GM10266 (cell line): ENCODE measurements around the gene SF3B3.

Experiments used
- DNase-seq: peaks from one replicate; pipeline ENCODE4 v3.0.0; 2012; ENCODE audit errors: extremely low spot score
- TF ChIP-seq, protein P1 (sequence below): IDR thresholded peaks from 2 replicates; pipeline ENCODE4 v1.5.1; 2012; ENCODE audit warnings: mild to moderate bottlenecking, low read depth; ENCODE audit not compliant: control insufficient read depth, insufficient read depth; ENCODE audit errors: missing control alignments

Gene SF3B3

DNA sequence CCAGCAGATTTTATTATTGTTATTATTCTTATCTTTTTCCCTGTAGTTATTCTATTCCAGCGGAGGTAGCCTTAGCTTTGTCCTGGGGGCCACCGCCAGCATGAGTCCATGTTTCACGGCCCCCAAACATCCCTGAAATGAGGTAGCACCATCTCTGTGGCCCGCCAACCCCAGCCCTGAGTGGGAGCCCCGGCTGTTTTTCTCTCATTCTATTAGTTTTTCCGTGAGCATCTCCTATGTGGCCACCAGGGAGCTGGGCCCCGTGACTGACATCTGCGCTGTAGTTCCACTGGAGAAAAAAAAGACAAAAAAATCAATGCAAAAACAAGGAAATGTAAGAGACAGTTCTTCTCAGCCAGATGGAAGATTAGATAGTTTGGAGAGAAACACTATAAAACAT, 79.2 kb downstream of the SF3B3 start:
- TF ChIP-seq, protein P1, sequence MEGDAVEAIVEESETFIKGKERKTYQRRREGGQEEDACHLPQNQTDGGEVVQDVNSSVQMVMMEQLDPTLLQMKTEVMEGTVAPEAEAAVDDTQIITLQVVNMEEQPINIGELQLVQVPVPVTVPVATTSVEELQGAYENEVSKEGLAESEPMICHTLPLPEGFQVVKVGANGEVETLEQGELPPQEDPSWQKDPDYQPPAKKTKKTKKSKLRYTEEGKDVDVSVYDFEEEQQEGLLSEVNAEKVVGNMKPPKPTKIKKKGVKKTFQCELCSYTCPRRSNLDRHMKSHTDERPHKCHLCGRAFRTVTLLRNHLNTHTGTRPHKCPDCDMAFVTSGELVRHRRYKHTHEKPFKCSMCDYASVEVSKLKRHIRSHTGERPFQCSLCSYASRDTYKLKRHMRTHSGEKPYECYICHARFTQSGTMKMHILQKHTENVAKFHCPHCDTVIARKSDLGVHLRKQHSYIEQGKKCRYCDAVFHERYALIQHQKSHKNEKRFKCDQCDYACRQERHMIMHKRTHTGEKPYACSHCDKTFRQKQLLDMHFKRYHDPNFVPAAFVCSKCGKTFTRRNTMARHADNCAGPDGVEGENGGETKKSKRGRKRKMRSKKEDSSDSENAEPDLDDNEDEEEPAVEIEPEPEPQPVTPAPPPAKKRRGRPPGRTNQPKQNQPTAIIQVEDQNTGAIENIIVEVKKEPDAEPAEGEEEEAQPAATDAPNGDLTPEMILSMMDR: no peak
- DNase-seq: no peak

DNA sequence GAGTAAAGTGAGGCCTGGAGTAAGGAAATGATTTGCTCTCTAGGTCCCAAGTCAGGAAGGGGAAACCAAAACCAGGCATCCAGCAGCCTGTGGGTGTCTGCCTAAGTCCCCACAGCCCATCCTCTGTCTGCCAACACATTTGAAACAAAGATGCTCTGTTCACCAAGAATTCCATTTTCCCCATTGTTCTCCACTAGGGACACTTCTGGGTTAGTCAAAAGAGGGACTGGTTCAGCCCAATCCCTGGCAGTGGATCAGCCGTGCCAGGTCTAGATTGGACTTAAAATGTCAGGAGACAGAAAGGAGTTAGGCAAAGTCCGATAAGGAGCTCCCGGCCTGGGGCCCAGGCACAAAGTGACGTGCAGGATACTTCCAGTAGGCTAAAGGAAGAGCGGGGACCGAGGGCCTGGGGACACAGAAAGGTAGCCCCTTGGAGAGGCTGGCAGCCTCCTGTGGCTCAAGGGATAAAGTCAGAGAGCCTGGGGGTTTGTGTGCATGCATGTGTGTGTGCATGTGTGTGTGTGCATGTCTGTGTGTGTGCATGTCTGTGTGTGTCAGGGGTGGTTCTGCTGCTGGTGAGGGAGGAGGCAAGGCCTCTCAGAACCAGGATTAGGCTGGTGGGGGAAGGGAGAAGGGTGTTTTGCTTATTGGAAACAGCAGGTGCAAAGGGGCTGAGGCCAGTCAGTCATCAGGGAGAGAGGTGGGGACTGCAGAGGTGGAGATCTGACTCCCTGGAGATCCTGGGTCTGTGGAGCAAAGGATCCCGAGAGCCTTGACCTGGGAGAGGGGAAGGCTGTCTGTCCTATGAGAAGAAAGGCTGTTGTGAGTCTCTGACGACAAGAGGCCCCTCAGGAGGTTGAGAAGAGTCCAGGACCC, 81.0 kb downstream of the SF3B3 start:
- TF ChIP-seq, protein P1: no peak
- DNase-seq: no peak

DNA sequence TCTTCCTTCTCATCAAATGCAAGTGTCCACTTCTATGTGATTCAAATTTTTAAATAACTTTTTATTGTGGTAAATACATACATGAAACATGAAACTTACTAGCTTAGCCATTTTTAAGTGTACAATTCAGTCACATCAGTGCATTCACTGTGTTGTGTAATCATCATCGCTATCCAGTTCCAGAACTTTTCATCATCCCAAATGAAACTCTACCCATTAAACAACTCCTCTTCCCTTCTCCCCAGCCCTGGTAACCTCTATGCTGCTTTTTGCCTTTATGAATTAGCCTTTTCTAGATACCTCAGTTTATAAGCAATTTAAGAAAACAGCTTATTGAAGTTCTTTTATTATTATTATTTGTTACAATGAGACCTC, 81.7 kb downstream of the SF3B3 start:
- TF ChIP-seq, protein P1: no peak
- DNase-seq: no peak

DNA sequence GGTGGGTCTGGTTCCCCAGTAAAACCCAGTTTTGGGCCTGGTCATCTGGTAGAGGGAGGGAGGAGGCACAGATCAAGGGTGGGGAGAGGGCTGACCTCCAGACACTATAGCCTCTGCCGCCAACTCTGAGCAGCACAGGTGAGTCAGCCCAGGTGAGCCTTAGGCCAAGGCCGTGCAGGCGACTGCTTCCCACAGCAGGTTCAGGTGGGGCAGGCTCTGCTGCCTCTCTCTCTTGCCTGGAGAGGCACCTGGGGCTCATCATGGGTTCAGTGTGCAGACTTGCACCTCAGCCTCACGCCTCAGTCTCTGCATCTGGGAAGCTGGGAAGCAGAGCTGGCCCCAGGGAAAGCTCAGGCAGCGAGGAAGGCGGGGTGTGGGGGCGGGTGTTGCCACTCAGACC, 84.9 kb downstream of the SF3B3 start:
- DNase-seq: no peak
- TF ChIP-seq, protein P1: no peak

DNA sequence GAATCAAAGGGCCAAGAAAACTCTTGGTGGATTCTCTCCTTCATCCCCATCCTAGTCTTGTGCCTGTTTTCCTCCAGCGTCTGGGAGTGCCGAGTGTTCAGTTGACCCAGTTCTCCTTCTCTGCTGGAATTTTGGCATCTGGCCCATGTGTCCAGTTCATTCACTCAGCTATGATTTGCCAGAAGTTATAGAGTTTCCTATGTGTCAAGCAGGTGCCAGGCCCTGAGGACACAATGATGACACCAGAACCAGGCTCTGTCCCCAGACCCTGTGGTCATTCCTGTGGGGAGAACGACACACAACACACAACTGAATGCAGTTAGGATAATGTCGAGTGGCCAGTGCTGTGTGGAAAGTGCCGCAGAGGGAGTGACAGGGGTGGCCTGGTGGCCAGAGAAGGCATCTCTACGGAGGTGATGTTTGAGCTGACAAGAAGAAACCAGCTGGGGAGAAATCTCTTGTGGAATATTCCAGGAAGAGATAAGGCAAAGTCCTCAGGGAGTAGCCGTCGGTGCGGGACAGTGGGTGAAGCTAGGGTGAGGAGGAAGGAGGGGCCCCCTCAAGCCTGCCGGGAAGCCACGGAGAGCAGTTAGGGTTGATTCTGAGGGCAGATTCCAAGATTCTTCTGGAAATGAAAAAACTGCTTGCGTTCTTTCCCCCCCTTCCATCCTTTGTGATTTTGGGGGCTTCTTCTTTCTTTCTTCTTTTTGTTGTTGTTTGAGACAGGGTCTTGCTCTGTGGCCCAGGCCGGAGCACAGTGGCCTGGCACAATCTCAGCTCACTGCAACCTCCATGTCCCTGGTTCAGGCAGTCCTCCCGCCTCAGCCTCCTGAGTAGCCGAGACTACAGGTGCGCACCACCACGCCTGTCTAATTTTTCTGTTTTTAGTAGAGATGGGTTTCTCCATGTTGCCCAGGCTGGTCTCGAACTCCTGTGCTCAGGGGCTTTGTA, 86.9 kb downstream of the SF3B3 start:
- TF ChIP-seq, protein P1: no peak
- no peak for DNase-seq

DNA sequence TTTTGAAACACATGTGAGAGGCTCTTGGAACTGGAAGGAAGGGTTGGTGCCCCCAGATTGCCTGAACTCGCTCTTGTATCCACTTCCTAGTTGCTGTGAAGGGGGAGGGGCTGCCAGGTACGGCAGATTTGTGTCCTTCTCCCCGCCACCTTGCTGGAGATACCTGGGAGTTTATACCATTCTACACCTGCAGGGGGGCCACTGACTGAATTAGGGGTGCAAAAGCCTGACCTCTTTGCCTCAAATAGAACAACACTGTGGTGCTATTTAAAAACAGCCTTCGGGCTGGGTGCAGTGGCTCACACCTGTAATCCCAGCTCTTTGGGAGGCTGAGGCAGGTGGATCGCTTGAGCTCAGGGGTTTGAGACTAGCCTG, 87.6 kb downstream of the SF3B3 start:
- no peak for DNase-seq
- TF ChIP-seq, protein P1: no peak
